IMR-90 (cell line): ENCODE data around the gene SLC44A2. TPM values are rescaled to one million over a fixed set of nuclear protein-coding genes. Genes with fewer than 3 reads are reported as not detected.

ENCODE experiments used
- ATAC-seq: fragments of 200-7000 bp; cut with Tn5 transposase; 2 replicates; pipeline ENCODE4 v1.9.1; 2020; ENCODE audit warnings: low read depth, mild to moderate bottlenecking, moderate library complexity
- BruUV-seq: library from RNA; stranded (reverse); fragments of 400-500 nt; replicated peaks from 2 replicates; lab custom pipeline; 2021; lab: Mats Ljungman, UMichigan
- CTCF ChIA-PET: fragments of 300-600 bp; formaldehyde crosslinking; extraction: SDS; loops from one replicate; lab custom pipeline; 2021; ENCODE audit warnings: antibody characterized with exemption; lab: Yijun Ruan, JAX
- POLR2A ChIA-PET: fragments of 300-600 bp; sonication (Branson Sonifier 250); formaldehyde crosslinking; loops from one replicate; lab custom pipeline; 2022; ENCODE audit warnings: antibody characterized with exemption; ENCODE audit not compliant: unreplicated experiment; lab: Charles Lee
- DNase-seq: peaks from one replicate; pipeline ENCODE4 v3.0.0; 2013
- H2AFZ ChIP-seq: replicated peaks from 2 replicates; pipeline ENCODE3; 2013; ENCODE audit warnings: low read length, mild to moderate bottlenecking; ENCODE audit not compliant: poor library complexity
- H2AK5ac ChIP-seq: 2 replicates; pipeline ENCODE4 v1.6.1; 2013; ENCODE audit warnings: low read depth, low read length, inconsistent platforms
- H2AK9ac ChIP-seq: replicated peaks from 2 replicates; pipeline ENCODE3; 2013; ENCODE audit warnings: mild to moderate bottlenecking, low read depth, low read length, moderate library complexity; ENCODE audit not compliant: poor library complexity
- H2BK120ac ChIP-seq: 2 replicates; pipeline ENCODE4 v1.6.1; 2013; ENCODE audit warnings: low read depth, low read length, inconsistent platforms
- H2BK15ac ChIP-seq: 3 replicates; pipeline ENCODE4 v1.6.1; 2013; ENCODE audit warnings: low read depth, low read length, inconsistent platforms
- H2BK20ac ChIP-seq: 2 replicates; pipeline ENCODE4 v1.6.1; 2013; ENCODE audit warnings: low read depth, mild to moderate bottlenecking, inconsistent platforms, low read length, moderate library complexity
- H2BK5ac ChIP-seq: 2 replicates; pipeline ENCODE4 v1.6.1; 2013; ENCODE audit warnings: mild to moderate bottlenecking, low read depth, low read length, inconsistent platforms; ENCODE audit not compliant: poor library complexity, severe bottlenecking
- H3K14ac ChIP-seq: replicated peaks from 2 replicates; pipeline ENCODE4 v1.6.1; 2013; ENCODE audit warnings: low read depth, low read length, inconsistent platforms
- H3K18ac ChIP-seq: 2 replicates; pipeline ENCODE4 v1.6.1; 2013; ENCODE audit warnings: low read depth, low read length, control low read depth
- H3K23ac ChIP-seq: 2 replicates; pipeline ENCODE4 v1.6.1; 2013; ENCODE audit warnings: low read depth, low read length, inconsistent platforms
- H3K27ac ChIP-seq: 2 replicates; pipeline ENCODE4 v1.5.1; 2013; ENCODE audit warnings: mild to moderate bottlenecking, control low read depth, low read length; ENCODE audit not compliant: insufficient read depth
- H3K27me3 ChIP-seq: 2 replicates; pipeline ENCODE4 v1.6.1; 2013; ENCODE audit warnings: low read length; ENCODE audit not compliant: control insufficient read depth, insufficient read depth
- H3K36me3 ChIP-seq: 2 replicates; pipeline ENCODE4 v1.6.1; 2013; ENCODE audit warnings: low read length, mixed read lengths; ENCODE audit not compliant: control insufficient read depth, insufficient read depth
- H3K4ac ChIP-seq: 2 replicates; pipeline ENCODE4 v1.6.1; 2013; ENCODE audit warnings: low read depth, low read length, inconsistent platforms
- H3K4me1 ChIP-seq: 2 replicates; pipeline ENCODE4 v1.6.1; 2013; ENCODE audit warnings: low read length, mixed read lengths; ENCODE audit not compliant: control insufficient read depth, insufficient read depth
- H3K4me2 ChIP-seq: 2 replicates; pipeline ENCODE4 v1.6.1; 2013; ENCODE audit warnings: low read depth, mild to moderate bottlenecking, control low read depth, low read length, moderate library complexity
- H3K4me3 ChIP-seq: 2 replicates; pipeline ENCODE4 v1.5.1; 2013; ENCODE audit warnings: low read depth, mild to moderate bottlenecking, control low read depth, low read length, moderate library complexity; ENCODE audit not compliant: insufficient read depth
- H3K56ac ChIP-seq: 2 replicates; pipeline ENCODE4 v1.6.1; 2013; ENCODE audit warnings: low read length, inconsistent platforms; ENCODE audit not compliant: insufficient read depth; ENCODE audit errors: extremely low read depth
- H3K79me1 ChIP-seq, 2 experiments: 2 replicates each; pipeline ENCODE4 v1.6.1; 2013; ENCODE audit warnings: low read length in 2 of 2, inconsistent platforms in 1 of 2, low read depth in 1 of 2
- H3K9ac ChIP-seq: 2 replicates; pipeline ENCODE4 v1.6.1; 2013; ENCODE audit warnings: low read depth, low read length, control low read depth
- H3K9me1 ChIP-seq: 2 replicates; pipeline ENCODE4 v1.6.1; 2013; ENCODE audit warnings: low read length, inconsistent platforms; ENCODE audit not compliant: insufficient read depth
- H3K9me3 ChIP-seq: 2 replicates; pipeline ENCODE4 v1.6.1; 2013; ENCODE audit warnings: low read length; ENCODE audit not compliant: control insufficient read depth, insufficient read depth
- H4K20me1 ChIP-seq: 2 replicates; pipeline ENCODE4 v1.6.1; 2013; ENCODE audit warnings: low read length, inconsistent platforms; ENCODE audit not compliant: insufficient read depth
- H4K5ac ChIP-seq: 2 replicates; pipeline ENCODE4 v1.6.1; 2013; ENCODE audit warnings: mild to moderate bottlenecking, low read depth, low read length, control low read depth
- H4K8ac ChIP-seq, 2 experiments: 2 replicates each; pipeline ENCODE4 v1.6.1; 2013; ENCODE audit warnings: low read depth in 2 of 2, low read length in 2 of 2, control low read depth in 1 of 2, inconsistent platforms in 1 of 2
- H4K91ac ChIP-seq: 2 replicates; pipeline ENCODE4 v1.6.1; 2013; ENCODE audit warnings: low read depth, low read length, inconsistent platforms; ENCODE audit not compliant: insufficient read depth
- BHLHE40 ChIP-seq: fragments of 150-350 bp; IDR thresholded peaks from 2 replicates; pipeline ENCODE4 v1.6.1; 2016; ENCODE audit warnings: mild to moderate bottlenecking, low read depth, low read length
- CEBPB ChIP-seq: IDR thresholded peaks from 2 replicates; pipeline ENCODE4 v1.6.1; 2012; ENCODE audit warnings: low read depth, low read length, improper control_type of control experiment
- CHD1 ChIP-seq: IDR thresholded peaks from 2 replicates; pipeline ENCODE4 v1.6.1; 2012; ENCODE audit warnings: low read depth, low read length, improper control_type of control experiment
- FOS ChIP-seq: fragments of 150-350 bp; IDR thresholded peaks from 2 replicates; pipeline ENCODE4 v1.6.1; 2016; ENCODE audit warnings: low read depth, low read length
- MAFK ChIP-seq: IDR thresholded peaks from 2 replicates; pipeline ENCODE4 v1.6.1; 2012; ENCODE audit warnings: low read depth, low read length, improper control_type of control experiment
- MAZ ChIP-seq: IDR thresholded peaks from 2 replicates; pipeline ENCODE4 v1.6.1; 2012; ENCODE audit warnings: low read depth, mild to moderate bottlenecking, low read length, improper control_type of control experiment, moderate library complexity, borderline replicate concordance
- MXI1 ChIP-seq: IDR thresholded peaks from 2 replicates; pipeline ENCODE4 v1.6.1; 2012; ENCODE audit warnings: low read depth, mild to moderate bottlenecking, low read length, moderate library complexity, borderline replicate concordance
- NFE2L2 ChIP-seq: fragments of 150-350 bp; IDR thresholded peaks from 2 replicates; pipeline ENCODE4 v1.6.1; 2016; ENCODE audit warnings: low read depth, mild to moderate bottlenecking, low read length
- POLR2A ChIP-seq: IDR thresholded peaks from 2 replicates; pipeline ENCODE4 v1.6.1; 2012; ENCODE audit warnings: mild to moderate bottlenecking, low read depth, low read length
- RAD21 ChIP-seq: IDR thresholded peaks from 2 replicates; pipeline ENCODE4 v1.6.1; 2012; ENCODE audit warnings: low read length, improper control_type of control experiment
- RCOR1 ChIP-seq: IDR thresholded peaks from 2 replicates; pipeline ENCODE4 v1.6.1; 2012; ENCODE audit warnings: mild to moderate bottlenecking, low read length, improper control_type of control experiment; ENCODE audit not compliant: insufficient replicate concordance
- RFX5 ChIP-seq: IDR thresholded peaks from 2 replicates; pipeline ENCODE4 v1.8.0; 2012; ENCODE audit warnings: low read depth, mild to moderate bottlenecking, low read length, moderate library complexity
- SMC3 ChIP-seq: fragments of 150-350 bp; IDR thresholded peaks from 2 replicates; pipeline ENCODE4 v1.6.1; 2016; ENCODE audit warnings: low read depth, mild to moderate bottlenecking, antibody characterized with exemption, low read length, moderate library complexity
- WGBS, 2 experiments: methylation state at CpG; one replicate each; pipeline versions ENCODE4 v1.1.5 to v1.1.7; 2013; ENCODE audit warnings: missing lambda C conversion rate in 2 of 2; ENCODE audit not compliant: insufficient read length in 1 of 2; ENCODE audit errors: extremely low coverage in 2 of 2; 5-methylcytosine and 5-hydroxymethylcytosine counted together
- dilution Hi-C: fragments of 300-500 bp; cut with HindIII; formaldehyde crosslinking; loops from one replicate; pipeline ENCODE4 v1.14.3; 2018; ENCODE audit warnings: low sequenced_read_pairs; ENCODE audit not compliant: unreplicated experiment
- in situ Hi-C: fragments of 300-500 bp; cut with MboI; formaldehyde crosslinking; loops from 3 replicates; pipeline ENCODE4 v1.14.3; 2019; ENCODE audit warnings: low sequenced_read_pairs, inconsistent platforms, mixed read lengths
- intact Hi-C: fragments of 100-400 bp; cut with micrococcal nuclease; formaldehyde crosslinking; loops from 2 replicates; pipeline ENCODE4 v1.10.0; 2022
- polyA plus RNA-seq, 3 experiments: library from polyadenylated mRNA; depleted of rRNA; stranded (reverse); fragments of >200 nt; gene quantifications; 2 replicates each; pipeline ENCODE4 v1.2.3, GENCODE V29; 2012; ENCODE audit warnings: low replicate concordance in 1 of 3
- total RNA-seq: library from RNA; depleted of rRNA; stranded (reverse); fragments of >200 nt; gene quantifications from 2 replicates; pipeline ENCODE4 v1.2.3, GENCODE V29; 2012
- TF ChIP-seq, protein P1 (sequence below): fragments of 150-350 bp; IDR thresholded peaks from 2 replicates; pipeline ENCODE4 v1.6.1; 2017; ENCODE audit warnings: mild to moderate bottlenecking, antibody characterized with exemption, low read length, low read depth
- TF ChIP-seq, protein P2 (sequence below): conservative IDR thresholded peaks from 2 replicates; pipeline ENCODE4 v1.5.1; 2012; ENCODE audit warnings: mild to moderate bottlenecking, low read depth, low read length, improper control_type of control experiment
- TF ChIP-seq, protein P3 (sequence below): fragments of 150-350 bp; IDR thresholded peaks from 2 replicates; pipeline ENCODE4 v1.6.1; 2016; ENCODE audit warnings: low read depth, mild to moderate bottlenecking, low read length, moderate library complexity, borderline replicate concordance

The SLC44A2 gene
- total and polyA plus RNA-seq, 2 of the 4 experiments (the other 2 are of a cell fraction) = 28.5 to 62.9 TPM

DNA sequence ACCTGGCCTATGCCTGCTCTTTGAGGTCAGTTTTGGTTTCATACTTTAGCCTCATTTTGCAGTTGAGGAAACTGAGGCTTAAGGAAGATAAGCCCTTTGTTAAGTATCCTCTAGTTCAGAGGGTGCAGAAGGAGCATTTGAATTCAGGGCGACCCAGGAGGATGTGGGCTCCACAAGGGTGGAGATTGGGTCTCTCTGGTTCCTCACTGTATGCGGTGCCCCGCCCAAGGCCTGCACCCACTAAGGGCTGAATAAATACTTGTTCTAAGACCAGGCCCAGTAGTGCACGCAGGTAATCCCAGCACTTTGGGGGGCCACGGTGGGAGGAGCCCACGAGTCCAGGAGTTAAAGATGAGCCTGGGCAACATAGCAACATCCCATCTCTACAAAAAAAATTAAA, 768 bp upstream of the SLC44A2 start:
- no TSS peak for BruUV-seq
- no peak for ATAC-seq
- dilution Hi-C loops = no loop called here
- peaks cover 11% of the 10 kb centered on the region for H3K4me1 ChIP-seq
- no peak for TF ChIP-seq CHD1
- no peak for TF ChIP-seq SMC3
- no peak for TF ChIP-seq MAFK
- TF ChIP-seq CEBPB = no peak
- TF ChIP-seq NFE2L2 = no peak
- TF ChIP-seq, protein P1, sequence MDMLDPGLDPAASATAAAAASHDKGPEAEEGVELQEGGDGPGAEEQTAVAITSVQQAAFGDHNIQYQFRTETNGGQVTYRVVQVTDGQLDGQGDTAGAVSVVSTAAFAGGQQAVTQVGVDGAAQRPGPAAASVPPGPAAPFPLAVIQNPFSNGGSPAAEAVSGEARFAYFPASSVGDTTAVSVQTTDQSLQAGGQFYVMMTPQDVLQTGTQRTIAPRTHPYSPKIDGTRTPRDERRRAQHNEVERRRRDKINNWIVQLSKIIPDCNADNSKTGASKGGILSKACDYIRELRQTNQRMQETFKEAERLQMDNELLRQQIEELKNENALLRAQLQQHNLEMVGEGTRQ = no peak
- no peak for TF ChIP-seq MAZ
- no peak for TF ChIP-seq RAD21
- no peak for TF ChIP-seq RFX5
- TF ChIP-seq FOS = no peak
- no peak for TF ChIP-seq POLR2A
- TF ChIP-seq, protein P2, sequence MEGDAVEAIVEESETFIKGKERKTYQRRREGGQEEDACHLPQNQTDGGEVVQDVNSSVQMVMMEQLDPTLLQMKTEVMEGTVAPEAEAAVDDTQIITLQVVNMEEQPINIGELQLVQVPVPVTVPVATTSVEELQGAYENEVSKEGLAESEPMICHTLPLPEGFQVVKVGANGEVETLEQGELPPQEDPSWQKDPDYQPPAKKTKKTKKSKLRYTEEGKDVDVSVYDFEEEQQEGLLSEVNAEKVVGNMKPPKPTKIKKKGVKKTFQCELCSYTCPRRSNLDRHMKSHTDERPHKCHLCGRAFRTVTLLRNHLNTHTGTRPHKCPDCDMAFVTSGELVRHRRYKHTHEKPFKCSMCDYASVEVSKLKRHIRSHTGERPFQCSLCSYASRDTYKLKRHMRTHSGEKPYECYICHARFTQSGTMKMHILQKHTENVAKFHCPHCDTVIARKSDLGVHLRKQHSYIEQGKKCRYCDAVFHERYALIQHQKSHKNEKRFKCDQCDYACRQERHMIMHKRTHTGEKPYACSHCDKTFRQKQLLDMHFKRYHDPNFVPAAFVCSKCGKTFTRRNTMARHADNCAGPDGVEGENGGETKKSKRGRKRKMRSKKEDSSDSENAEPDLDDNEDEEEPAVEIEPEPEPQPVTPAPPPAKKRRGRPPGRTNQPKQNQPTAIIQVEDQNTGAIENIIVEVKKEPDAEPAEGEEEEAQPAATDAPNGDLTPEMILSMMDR = no peak
- TF ChIP-seq BHLHE40 = no peak
- TF ChIP-seq RCOR1 = no peak
- TF ChIP-seq MXI1 = no peak
- TF ChIP-seq, protein P3, sequence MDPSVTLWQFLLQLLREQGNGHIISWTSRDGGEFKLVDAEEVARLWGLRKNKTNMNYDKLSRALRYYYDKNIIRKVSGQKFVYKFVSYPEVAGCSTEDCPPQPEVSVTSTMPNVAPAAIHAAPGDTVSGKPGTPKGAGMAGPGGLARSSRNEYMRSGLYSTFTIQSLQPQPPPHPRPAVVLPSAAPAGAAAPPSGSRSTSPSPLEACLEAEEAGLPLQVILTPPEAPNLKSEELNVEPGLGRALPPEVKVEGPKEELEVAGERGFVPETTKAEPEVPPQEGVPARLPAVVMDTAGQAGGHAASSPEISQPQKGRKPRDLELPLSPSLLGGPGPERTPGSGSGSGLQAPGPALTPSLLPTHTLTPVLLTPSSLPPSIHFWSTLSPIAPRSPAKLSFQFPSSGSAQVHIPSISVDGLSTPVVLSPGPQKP = no peak
- H2AFZ ChIP-seq = no peak overlapping the region
- no peak overlapping the region for H4K91ac ChIP-seq
- peaks cover 15% of the 10 kb centered on the region for H3K36me3 ChIP-seq
- H2BK20ac ChIP-seq = 0 out of 2 replicates have a peak overlapping the region, but pooled peaks have one; percentile 41
- H2BK5ac ChIP-seq = no peak overlapping the region
- in situ Hi-C loops = no loop called here
- H3K18ac ChIP-seq = no peak overlapping the region
- H4K8ac ChIP-seq = peak overlapping the region; percentile 90 to 96; a peak in 2 of 4 replicates
- H3K9ac ChIP-seq = no peak overlapping the region
- peak overlapping the region; percentile 93 for H2AK5ac ChIP-seq
- H4K20me1 ChIP-seq = no peaks in the 10 kb centered on the region; the same call in none of the 2 replicates
- peak overlapping the region; percentile 93; the same call in 1 of the 2 replicates for H3K4me2 ChIP-seq
- no peak overlapping the region for H3K4me3 ChIP-seq
- peak overlapping the region; percentile 86; the same call in 1 of the 2 replicates for H3K14ac ChIP-seq
- H3K79me1 ChIP-seq = peaks cover 34 to 69% of the 10 kb centered on the region in 2 experiments
- peaks cover 19% of the 10 kb centered on the region for H3K9me1 ChIP-seq
- H3K27me3 ChIP-seq = no peaks in the 10 kb centered on the region
- no peak overlapping the region for H2BK15ac ChIP-seq
- peak overlapping the region; percentile 94 for H2AK9ac ChIP-seq
- H3K56ac ChIP-seq = no peak overlapping the region
- CTCF ChIA-PET = no interaction called here
- peak overlapping the region; percentile 97 for H3K4ac ChIP-seq
- H4K5ac ChIP-seq = peak overlapping the region; percentile 10; the same call in 1 of the 2 replicates
- no CpG with 5 or more reads among the region's 6 CpGs for WGBS, 2 experiments
- intact Hi-C loops = no loop called here
- DNase-seq = no peak
- H3K9me3 ChIP-seq = no peaks in the 10 kb centered on the region
- H3K23ac ChIP-seq = peak overlapping the region; percentile 90; the same call in 1 of the 2 replicates
- H3K27ac ChIP-seq = no peak overlapping the region
- peak overlapping the region; percentile 87; the same call in 1 of the 2 replicates for H2BK120ac ChIP-seq
- POLR2A ChIA-PET = no interaction called here
